ENCODE data around the gene CLIC3. TPM values are rescaled to one million over a fixed set of nuclear protein-coding genes. Genes with fewer than 3 reads are reported as not detected.

CLIC3 gene
- total RNA-seq, 3 donors from 2014 or later (not counting 1 experiment from before 2014, with no cell fraction given): 144 to 286 (median 161) TPM

DNA sequence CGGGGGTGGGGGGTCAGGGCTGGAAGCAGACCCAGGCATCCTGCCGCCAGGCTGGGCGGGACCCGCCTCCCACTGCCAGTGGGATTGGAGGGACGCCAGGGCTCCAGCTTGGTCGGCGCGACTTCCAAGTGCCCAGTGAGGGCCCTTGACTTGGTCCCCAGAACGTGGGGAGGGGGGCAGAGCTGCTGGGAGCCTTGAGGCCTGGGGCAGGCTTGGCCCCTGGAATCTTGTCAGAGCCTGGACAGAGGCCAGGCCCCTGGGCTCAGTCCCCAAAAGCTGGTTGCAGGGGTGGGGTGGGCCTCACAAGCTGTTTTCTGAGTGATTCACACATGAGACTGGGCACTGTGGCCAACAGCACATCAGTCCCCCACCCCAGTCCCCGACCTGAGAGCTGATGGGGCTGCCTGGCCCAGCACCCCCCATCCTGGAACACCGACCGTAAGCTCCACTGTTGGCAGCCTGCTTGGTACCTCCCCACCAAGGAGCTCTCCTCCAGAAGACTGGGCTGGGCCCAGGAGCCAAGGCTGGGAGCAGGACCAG, 526 bp downstream of the CLIC3 start:
- Histone ChIP-seq H3K4me3 (ENCODE audit: low read length) (peak overlapping the region; percentile 55), H3K27ac (ENCODE audit: low read length) (peak overlapping the region; percentile 96)

DNA sequence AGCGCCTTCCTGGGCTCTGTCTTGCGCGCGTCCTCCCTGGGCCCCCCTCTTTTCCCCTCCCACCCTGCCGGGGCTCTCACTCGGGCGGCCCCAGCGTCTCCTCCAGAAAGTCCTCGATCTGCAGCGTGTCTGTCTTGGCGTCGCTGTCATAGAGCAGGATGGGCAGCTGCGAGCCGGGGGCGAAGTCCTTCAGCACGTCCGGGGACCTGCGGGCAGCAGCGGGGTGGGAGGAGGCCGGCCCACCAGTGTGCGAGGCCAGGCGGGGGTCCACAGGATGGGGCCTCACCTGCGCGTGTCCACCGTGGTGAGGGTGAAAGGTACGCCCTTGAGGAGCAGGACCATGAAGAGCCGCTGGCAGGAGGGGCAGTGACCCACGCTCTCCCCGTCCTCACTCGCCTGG, 1.0 kb downstream of the CLIC3 start:
- Histone ChIP-seq H3K36me3 (ENCODE audit: control insufficient read depth, insufficient read depth, low read length) (peaks cover 16% of the 10 kb centered on the region), H3K27me3 (ENCODE audit: control insufficient read depth, insufficient read depth, low read length) (no peaks in the 10 kb centered on the region), H3K9me3 (ENCODE audit: control insufficient read depth, insufficient read depth, low read length) (no peaks in the 10 kb centered on the region), H3K4me3 (ENCODE audit: low read length) (peak overlapping the region; percentile 55), H3K4me1 (ENCODE audit: control insufficient read depth, insufficient read depth, low read length) (peaks cover 85% of the 10 kb centered on the region), H3K27ac (ENCODE audit: low read length) (peak overlapping the region; percentile 96)
- no peaks in the 10 kb centered on the region for H3K27me3 Mint-ChIP-seq (ENCODE audit: low read depth in 2 of 2)
- no peaks in the 10 kb centered on the region for H3K9me3 Mint-ChIP-seq
- ATAC-seq (no peak), DNase-seq (no peak)
- TF ChIP-seq, protein P1, sequence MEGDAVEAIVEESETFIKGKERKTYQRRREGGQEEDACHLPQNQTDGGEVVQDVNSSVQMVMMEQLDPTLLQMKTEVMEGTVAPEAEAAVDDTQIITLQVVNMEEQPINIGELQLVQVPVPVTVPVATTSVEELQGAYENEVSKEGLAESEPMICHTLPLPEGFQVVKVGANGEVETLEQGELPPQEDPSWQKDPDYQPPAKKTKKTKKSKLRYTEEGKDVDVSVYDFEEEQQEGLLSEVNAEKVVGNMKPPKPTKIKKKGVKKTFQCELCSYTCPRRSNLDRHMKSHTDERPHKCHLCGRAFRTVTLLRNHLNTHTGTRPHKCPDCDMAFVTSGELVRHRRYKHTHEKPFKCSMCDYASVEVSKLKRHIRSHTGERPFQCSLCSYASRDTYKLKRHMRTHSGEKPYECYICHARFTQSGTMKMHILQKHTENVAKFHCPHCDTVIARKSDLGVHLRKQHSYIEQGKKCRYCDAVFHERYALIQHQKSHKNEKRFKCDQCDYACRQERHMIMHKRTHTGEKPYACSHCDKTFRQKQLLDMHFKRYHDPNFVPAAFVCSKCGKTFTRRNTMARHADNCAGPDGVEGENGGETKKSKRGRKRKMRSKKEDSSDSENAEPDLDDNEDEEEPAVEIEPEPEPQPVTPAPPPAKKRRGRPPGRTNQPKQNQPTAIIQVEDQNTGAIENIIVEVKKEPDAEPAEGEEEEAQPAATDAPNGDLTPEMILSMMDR (IDR thresholded peaks at IDR 0.05): no peak
- 48% methylated on average over 30 of the region's 30 CpGs for WGBS (ENCODE audit: insufficient coverage)
- no peaks in the 10 kb centered on the region for H3K36me3 Mint-ChIP-seq
- H3K27ac Mint-ChIP-seq: peak overlapping the region; percentile 97 to 99
- H3K4me3 Mint-ChIP-seq: peak overlapping the region; percentile 73
- intact Hi-C loops (cut with micrococcal nuclease): loop anchor here (5.0 kb wide), 1 partner anchor 148 kb away; the partner anchor contains the start of gene PHPT1
- peaks cover 38 to 74% of the 10 kb centered on the region in 2 donors for H3K4me1 Mint-ChIP-seq

More for the DNA sequence above, 526 bp downstream of the CLIC3 start:
- TF ChIP-seq, protein P1 (IDR thresholded peaks at IDR 0.05): no peak
- peaks cover 35 to 75% of the 10 kb centered on the region in 2 donors for H3K4me1 Mint-ChIP-seq
- H3K36me3 Mint-ChIP-seq: no peaks in the 10 kb centered on the region
- Histone ChIP-seq H3K4me1 (ENCODE audit: control insufficient read depth, insufficient read depth, low read length) (peaks cover 89% of the 10 kb centered on the region), H3K27me3 (ENCODE audit: control insufficient read depth, insufficient read depth, low read length) (no peaks in the 10 kb centered on the region), H3K36me3 (ENCODE audit: control insufficient read depth, insufficient read depth, low read length) (peaks cover 16% of the 10 kb centered on the region), H3K9me3 (ENCODE audit: control insufficient read depth, insufficient read depth, low read length) (no peaks in the 10 kb centered on the region)
- peak overlapping the region; percentile 97 to 99 for H3K27ac Mint-ChIP-seq
- 60% methylated on average over 12 of the region's 12 CpGs for WGBS (ENCODE audit: insufficient coverage)
- no peak for ATAC-seq
- no peak for DNase-seq
- H3K4me3 Mint-ChIP-seq: peak overlapping the region; percentile 96
- no peaks in the 10 kb centered on the region for H3K9me3 Mint-ChIP-seq
- intact Hi-C loops (cut with micrococcal nuclease): loop anchor here (5.0 kb wide), 1 partner anchor 149 kb away; the partner anchor contains the start of gene PHPT1
- H3K27me3 Mint-ChIP-seq (ENCODE audit: low read depth in 2 of 2): no peaks in the 10 kb centered on the region

DNA sequence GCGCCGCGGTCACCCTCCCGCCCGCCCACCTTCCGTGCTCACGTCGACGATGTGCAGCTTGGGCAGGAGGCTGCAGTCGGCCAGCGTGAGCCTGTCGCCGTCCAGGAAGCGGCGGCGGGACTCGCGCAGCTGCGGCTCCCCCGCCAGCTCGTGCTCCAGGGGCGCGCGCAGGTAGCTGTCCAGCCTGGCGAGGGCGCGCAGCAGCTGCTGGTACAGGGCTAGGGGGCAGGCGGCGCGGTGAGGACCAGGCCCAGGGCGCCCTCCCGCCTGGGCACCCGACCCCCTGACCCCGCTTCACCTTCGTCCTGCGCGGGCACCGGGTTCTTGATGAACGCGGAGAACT, 1.5 kb downstream of the CLIC3 start:
- Mint-ChIP-seq H3K27me3 (ENCODE audit: low read depth in 2 of 2) (no peaks in the 10 kb centered on the region), H3K27ac (peak overlapping the region; percentile 97 to 99), H3K4me1 (peaks cover 33 to 71% of the 10 kb centered on the region in 2 donors), H3K4me3 (peak overlapping the region; percentile 73), H3K36me3 (no peaks in the 10 kb centered on the region), H3K9me3 (no peaks in the 10 kb centered on the region)
- peak overlapping the region; percentile 96 for H3K27ac ChIP-seq (ENCODE audit: low read length)
- H3K36me3 ChIP-seq (ENCODE audit: control insufficient read depth, insufficient read depth, low read length): peaks cover 16% of the 10 kb centered on the region
- no peaks in the 10 kb centered on the region for H3K9me3 ChIP-seq (ENCODE audit: control insufficient read depth, insufficient read depth, low read length)
- peak overlapping the region; percentile 55 for H3K4me3 ChIP-seq (ENCODE audit: low read length)
- no peak for ATAC-seq
- 62% methylated on average over 40 of the region's 40 CpGs for WGBS (ENCODE audit: insufficient coverage)
- H3K27me3 ChIP-seq (ENCODE audit: control insufficient read depth, insufficient read depth, low read length): no peaks in the 10 kb centered on the region
- H3K4me1 ChIP-seq (ENCODE audit: control insufficient read depth, insufficient read depth, low read length): peaks cover 79% of the 10 kb centered on the region
- intact Hi-C loops (cut with micrococcal nuclease): loop anchor here (5.0 kb wide), 1 partner anchor 148 kb away; the partner anchor contains the start of gene PHPT1
- TF ChIP-seq, protein P1 (IDR thresholded peaks at IDR 0.05): no peak
- DNase-seq: peak in 1 of 2 donors; percentile 26
